Measurements from ENCODE around the gene ZFAND6.
A peak's percentile ranks its signal among the peaks of the same experiment; 100 is the strongest.

ZFAND6 gene

GRCh38 chr15:80026310-80026709, 33.2 kb upstream of the ZFAND6 start:
- no CpG with 5 or more reads among the region's 3 CpGs for WGBS, 2 donors (ENCODE audit: extremely low coverage in 2 of 2, insufficient read length in 2 of 2, insufficient replicate concordance in 1 of 2)
- Histone ChIP-seq H2AFZ (ENCODE audit: low read length) (peak overlapping the region; percentile 13), H4K91ac (ENCODE audit: low read depth, low read length, poor library complexity) (no peak overlapping the region), H2BK12ac (ENCODE audit: low read length) (no peak overlapping the region), H3K9me3 (replicated peaks in 1 of 2; ENCODE audit: control insufficient read depth in 2 of 2, insufficient read depth in 1 of 2, low read depth in 1 of 2, low read length in 2 of 2) (peaks cover 0 to 4% of the 10 kb centered on the region in 2 donors), H3K4me2 (ENCODE audit: insufficient read depth, low read length, poor library complexity, severe bottlenecking) (no peak overlapping the region), H3K79me1 (ENCODE audit: low read depth, low read length) (peaks cover 2% of the 10 kb centered on the region), H3K18ac (ENCODE audit: low read length) (no peak overlapping the region), H3K36me3 (replicated peaks in 1 of 2; ENCODE audit: control insufficient read depth in 2 of 2, insufficient read depth in 2 of 2, low read length in 2 of 2) (no peaks in the 10 kb centered on the region), H3K4me1 (ENCODE audit: control insufficient read depth in 2 of 2, insufficient read depth in 1 of 2, low read depth in 1 of 2, low read length in 2 of 2) (peaks cover 3 to 4% of the 10 kb centered on the region in 2 donors), H3K27ac (replicated peaks; ENCODE audit: low read length) (no peak overlapping the region), H2BK120ac (ENCODE audit: low read depth, low read length) (no peak overlapping the region), H3K4me3 (ENCODE audit: low read length in 2 of 2) (no peak overlapping the region), H3K9ac (ENCODE audit: low read depth, low read length, poor library complexity) (no peak overlapping the region), H2BK15ac (ENCODE audit: low read length) (no peak overlapping the region), H3K27me3 (ENCODE audit: control insufficient read depth in 3 of 3, insufficient read depth in 3 of 3, low read depth in 1 of 3, low read length in 3 of 3) (no peaks in the 10 kb centered on the region), H3K23ac (ENCODE audit: low read depth, low read length, poor library complexity) (no peak overlapping the region), H4K8ac (ENCODE audit: low read depth, low read length) (no peak overlapping the region), H2AK5ac (ENCODE audit: low read depth, low read length) (no peak overlapping the region), H2BK5ac (ENCODE audit: low read length) (no peak overlapping the region), H3K4ac (ENCODE audit: low read length) (no peak overlapping the region), H3K14ac (ENCODE audit: low read length) (no peak overlapping the region)
- no peak for DNase-seq (ENCODE audit: low spot score)

GRCh38 chr15:80026754-80027153, 32.7 kb upstream of the ZFAND6 start:
- no peak for DNase-seq (ENCODE audit: low spot score)
- H3K4ac ChIP-seq (ENCODE audit: low read length) = no peak overlapping the region
- no peak overlapping the region for H2BK120ac ChIP-seq (ENCODE audit: low read depth, low read length)
- H3K4me3 ChIP-seq (ENCODE audit: low read length in 2 of 2) = no peak overlapping the region
- H3K9me3 ChIP-seq (replicated peaks in 1 of 2; ENCODE audit: control insufficient read depth in 2 of 2, insufficient read depth in 1 of 2, low read depth in 1 of 2, low read length in 2 of 2) = peaks cover 0 to 4% of the 10 kb centered on the region in 2 donors
- no peaks in the 10 kb centered on the region for H3K27me3 ChIP-seq (ENCODE audit: control insufficient read depth in 3 of 3, insufficient read depth in 3 of 3, low read depth in 1 of 3, low read length in 3 of 3)
- H3K18ac ChIP-seq (ENCODE audit: low read length) = no peak overlapping the region
- no peak overlapping the region for H3K14ac ChIP-seq (ENCODE audit: low read length)
- no CpG with 5 or more reads among the region's 4 CpGs for WGBS, 2 donors (ENCODE audit: extremely low coverage in 2 of 2, insufficient read length in 2 of 2, insufficient replicate concordance in 1 of 2)
- H3K27ac ChIP-seq (replicated peaks; ENCODE audit: low read length) = no peak overlapping the region
- no peak overlapping the region for H2BK12ac ChIP-seq (ENCODE audit: low read length)
- H3K23ac ChIP-seq (ENCODE audit: low read depth, low read length, poor library complexity) = no peak overlapping the region
- H4K91ac ChIP-seq (ENCODE audit: low read depth, low read length, poor library complexity) = no peak overlapping the region
- H2AFZ ChIP-seq (ENCODE audit: low read length) = peak overlapping the region; percentile 13
- no peak overlapping the region for H4K8ac ChIP-seq (ENCODE audit: low read depth, low read length)
- H2AK5ac ChIP-seq (ENCODE audit: low read depth, low read length) = no peak overlapping the region
- no peak overlapping the region for H2BK5ac ChIP-seq (ENCODE audit: low read length)
- peaks cover 3 to 8% of the 10 kb centered on the region in 2 donors for H3K4me1 ChIP-seq (ENCODE audit: control insufficient read depth in 2 of 2, insufficient read depth in 1 of 2, low read depth in 1 of 2, low read length in 2 of 2)
- no peak overlapping the region for H2BK15ac ChIP-seq (ENCODE audit: low read length)
- no peaks in the 10 kb centered on the region for H3K36me3 ChIP-seq (replicated peaks in 1 of 2; ENCODE audit: control insufficient read depth in 2 of 2, insufficient read depth in 2 of 2, low read length in 2 of 2)
- no peak overlapping the region for H3K9ac ChIP-seq (ENCODE audit: low read depth, low read length, poor library complexity)
- peaks cover 2% of the 10 kb centered on the region for H3K79me1 ChIP-seq (ENCODE audit: low read depth, low read length)
- H3K4me2 ChIP-seq (ENCODE audit: insufficient read depth, low read length, poor library complexity, severe bottlenecking) = no peak overlapping the region

- no peaks in the 10 kb centered on the region for H3K79me1 ChIP-seq (ENCODE audit: low read depth, low read length)
Observed at GRCh38 chr15:80028937-80029336, 30.5 kb upstream of the ZFAND6 start.

GRCh38 chr15:80031841-80032240, 27.6 kb upstream of the ZFAND6 start:
- Histone ChIP-seq H3K9me3 (replicated peaks in 1 of 2; ENCODE audit: control insufficient read depth in 2 of 2, insufficient read depth in 1 of 2, low read depth in 1 of 2, low read length in 2 of 2) (no peaks in the 10 kb centered on the region), H3K9ac (ENCODE audit: low read depth, low read length, poor library complexity) (no peak overlapping the region), H3K4me2 (ENCODE audit: insufficient read depth, low read length, poor library complexity, severe bottlenecking) (no peak overlapping the region), H2BK5ac (ENCODE audit: low read length) (no peak overlapping the region), H3K23ac (ENCODE audit: low read depth, low read length, poor library complexity) (no peak overlapping the region), H3K18ac (ENCODE audit: low read length) (no peak overlapping the region), H2BK120ac (ENCODE audit: low read depth, low read length) (no peak overlapping the region), H3K4me1 (ENCODE audit: control insufficient read depth in 2 of 2, insufficient read depth in 1 of 2, low read depth in 1 of 2, low read length in 2 of 2) (peaks cover 5 to 31% of the 10 kb centered on the region in 2 donors), H2AFZ (ENCODE audit: low read length) (no peak overlapping the region), H3K27me3 (ENCODE audit: control insufficient read depth in 3 of 3, insufficient read depth in 3 of 3, low read depth in 1 of 3, low read length in 3 of 3) (no peaks in the 10 kb centered on the region), H4K8ac (ENCODE audit: low read depth, low read length) (no peak overlapping the region), H3K36me3 (replicated peaks in 1 of 2; ENCODE audit: control insufficient read depth in 2 of 2, insufficient read depth in 2 of 2, low read length in 2 of 2) (no peaks in the 10 kb centered on the region), H2BK12ac (ENCODE audit: low read length) (peak overlapping the region; percentile 47), H4K91ac (ENCODE audit: low read depth, low read length, poor library complexity) (no peak overlapping the region), H3K27ac (replicated peaks; ENCODE audit: low read length) (no peak overlapping the region), H3K4ac (ENCODE audit: low read length) (no peak overlapping the region), H2AK5ac (ENCODE audit: low read depth, low read length) (no peak overlapping the region), H3K79me1 (ENCODE audit: low read depth, low read length) (no peaks in the 10 kb centered on the region), H3K14ac (ENCODE audit: low read length) (no peak overlapping the region), H3K4me3 (ENCODE audit: low read length in 2 of 2) (no peak overlapping the region), H2BK15ac (ENCODE audit: low read length) (no peak overlapping the region)
- WGBS, 2 donors (ENCODE audit: extremely low coverage in 2 of 2, insufficient read length in 2 of 2, insufficient replicate concordance in 1 of 2) = no CpG with 5 or more reads among the region's 3 CpGs
- no peak for DNase-seq (ENCODE audit: low spot score)

More at GRCh38 chr15:80028937-80029336, 30.5 kb upstream of the ZFAND6 start:
- H3K18ac ChIP-seq (ENCODE audit: low read length) = no peak overlapping the region
- no peaks in the 10 kb centered on the region for H3K27me3 ChIP-seq (ENCODE audit: control insufficient read depth in 3 of 3, insufficient read depth in 3 of 3, low read depth in 1 of 3, low read length in 3 of 3)
- H3K4me1 ChIP-seq (ENCODE audit: control insufficient read depth in 2 of 2, insufficient read depth in 1 of 2, low read depth in 1 of 2, low read length in 2 of 2) = peaks cover 8 to 19% of the 10 kb centered on the region in 2 donors
- no peak overlapping the region for H2AFZ ChIP-seq (ENCODE audit: low read length)
- H3K23ac ChIP-seq (ENCODE audit: low read depth, low read length, poor library complexity) = no peak overlapping the region
- H3K9ac ChIP-seq (ENCODE audit: low read depth, low read length, poor library complexity) = no peak overlapping the region
- no peak overlapping the region for H4K8ac ChIP-seq (ENCODE audit: low read depth, low read length)
- H4K91ac ChIP-seq (ENCODE audit: low read depth, low read length, poor library complexity) = no peak overlapping the region
- H2BK5ac ChIP-seq (ENCODE audit: low read length) = no peak overlapping the region
- H3K36me3 ChIP-seq (replicated peaks in 1 of 2; ENCODE audit: control insufficient read depth in 2 of 2, insufficient read depth in 2 of 2, low read length in 2 of 2) = no peaks in the 10 kb centered on the region
- H2BK12ac ChIP-seq (ENCODE audit: low read length) = no peak overlapping the region
- peaks cover 0 to 4% of the 10 kb centered on the region in 2 donors for H3K9me3 ChIP-seq (replicated peaks in 1 of 2; ENCODE audit: control insufficient read depth in 2 of 2, insufficient read depth in 1 of 2, low read depth in 1 of 2, low read length in 2 of 2)
- DNase-seq (ENCODE audit: low spot score) = no peak
- H3K14ac ChIP-seq (ENCODE audit: low read length) = no peak overlapping the region
- WGBS, 2 donors (ENCODE audit: extremely low coverage in 2 of 2, insufficient read length in 2 of 2, insufficient replicate concordance in 1 of 2) = no CpG with 5 or more reads among the region's 2 CpGs
- H2AK5ac ChIP-seq (ENCODE audit: low read depth, low read length) = no peak overlapping the region
- H2BK120ac ChIP-seq (ENCODE audit: low read depth, low read length) = no peak overlapping the region
- H3K4me3 ChIP-seq (ENCODE audit: low read length in 2 of 2) = no peak overlapping the region
- H2BK15ac ChIP-seq (ENCODE audit: low read length) = no peak overlapping the region
- no peak overlapping the region for H3K4ac ChIP-seq (ENCODE audit: low read length)
- no peak overlapping the region for H3K27ac ChIP-seq (replicated peaks; ENCODE audit: low read length)
- H3K4me2 ChIP-seq (ENCODE audit: insufficient read depth, low read length, poor library complexity, severe bottlenecking) = no peak overlapping the region

Measured in neuronal stem cell (in vitro differentiated cells).